Ovary (tissue), 9 donors: ENCODE measurements around the gene FABP3. TPM values are rescaled to one million over a fixed set of nuclear protein-coding genes. Genes with fewer than 3 reads are reported as not detected.

Experiments
- DNase-seq, 5 donors: peaks; one replicate each; pipeline ENCODE4 v3.0.0-alpha.2; 2019 to 2020
- H3K27ac ChIP-seq, 2 donors: fragments of 200-600 bp; one replicate each; pipeline versions ENCODE4 v1.5.1 to v1.8.0; 2019 to 2022
- H3K27me3 ChIP-seq: fragments of 200-600 bp; one replicate; pipeline ENCODE4 v1.8.0; 2022
- H3K36me3 ChIP-seq: fragments of 200-600 bp; sonication (generic); one replicate; pipeline ENCODE4 v1.5.1; 2019
- H3K4me1 ChIP-seq: one replicate; pipeline ENCODE4 v1.8.1; 2013; ENCODE audit warnings: mild to moderate bottlenecking, moderate library complexity; ENCODE audit not compliant: insufficient read depth
- H3K4me3 ChIP-seq: fragments of 200-600 bp; sonication (generic); one replicate; pipeline ENCODE4 v1.5.1; 2017
- H3K9me3 ChIP-seq, 2 donors: fragments of 200-600 bp in 1 of 2; sonication (generic) in 1 of 2; one replicate each; pipeline versions ENCODE4 v1.5.1 to v1.8.1; 2013 to 2019; ENCODE audit warnings: mild to moderate bottlenecking in 1 of 2, moderate library complexity in 1 of 2
- EP300 ChIP-seq: sonication (generic); formaldehyde crosslinking; IDR thresholded peaks from one replicate; pipeline ENCODE4 v1.6.1; 2017; ENCODE audit warnings: antibody characterized with exemption
- POLR2A ChIP-seq: fragments of 450-650 bp; IDR thresholded peaks from one replicate; pipeline ENCODE4 v1.6.1; 2017; ENCODE audit warnings: antibody characterized with exemption, mild to moderate bottlenecking, moderate library complexity
- WGBS, 3 donors: extraction: QIAGEN DNeasy Blood & Tissue Kit in 1 of 3; methylation state at CpG; one replicate each; pipeline versions ENCODE4 v1.1.5 to v1.1.7; 2013 to 2017; 5-methylcytosine and 5-hydroxymethylcytosine counted together
- intact Hi-C, 4 donors: fragments of 100-400 bp; cut with DNase I; formaldehyde crosslinking; loops; one replicate each; pipeline versions ENCODE4 v1.11.0 to v1.15.1; 2022 to 2023
- polyA plus RNA-seq, 2 donors: library from polyadenylated mRNA; stranded (reverse); fragments of 200-250 nt in 1 of 2; fragments of 350-450 nt in 1 of 2; fragmentation: Illumina TruSeq in 1 of 2; extraction: RNeasy Lipid Tissue Mini Kit (QIAGEN cat#74804) in 1 of 2; gene quantifications; one replicate each; pipeline ENCODE4 v1.2.3, GENCODE V29; 2013 to 2014
- total RNA-seq, 7 donors: library from RNA; depleted of rRNA in 2 of 7; stranded (reverse); fragments of >200 nt in 2 of 7; fragmentation: NEBNext Ultra II Directional in 3 of 7; extraction: Animal tissue kit (Norgen Biotek cat#: 25700) in 3 of 7; gene quantifications; one replicate each; pipeline versions ENCODE4 v1.1.0 to v1.2.4, GENCODE V29; 2016 to 2023
- TF ChIP-seq, protein P1 (sequence below), 3 donors: fragments of 450-650 bp in 2 of 3; fragments of 200-600 bp in 1 of 3; IDR thresholded peaks; one replicate each; pipeline versions ENCODE4 v1.5.1 to v1.8.0; 2016 to 2022; ENCODE audit warnings: antibody characterized with exemption in 3 of 3, mild to moderate bottlenecking in 1 of 3
- donor health status: DM: no; HTN: no; CAD: no; lungs with moderate emphysema.
- donor health status: DM: no; HTN: no; CAD: no.
- donor health status: Bipolar disorder and iron deficiency.
- donor health status: DM: yes; HTN: yes; CAD: no.
- donor health status: DM: no; HTN: no; CAD: no.
- donor health status: DM: yes; HTN: yes; CAD: no.

The FABP3 gene
- total and polyA plus RNA-seq, 9 donors, result 3.3 to 153 (median 24.2) TPM

DNA sequence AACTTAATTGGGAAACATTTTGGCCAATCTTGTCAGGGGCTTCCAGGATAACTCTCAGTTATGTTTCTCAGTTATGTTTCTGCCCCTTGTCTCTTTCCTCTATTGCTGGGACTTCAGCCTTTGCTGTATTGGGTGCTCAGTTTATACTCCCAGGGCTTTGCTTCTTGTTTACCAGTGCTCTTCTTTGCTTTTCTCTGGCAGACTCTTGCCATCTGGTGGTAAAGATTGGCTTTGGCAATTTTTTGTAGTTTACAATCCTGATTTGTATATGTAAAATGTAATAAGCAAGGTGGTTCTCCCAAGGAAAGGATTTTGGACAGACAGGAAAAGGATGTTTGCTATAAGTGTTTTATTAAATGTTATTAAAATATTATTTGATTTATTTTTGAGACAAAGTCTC, 37.9 kb downstream of the FABP3 start:
- no peaks in the 10 kb centered on the region for H3K36me3 ChIP-seq
- no peak overlapping the region for H3K27ac ChIP-seq
- no peak for TF ChIP-seq EP300
- TF ChIP-seq, protein P1, sequence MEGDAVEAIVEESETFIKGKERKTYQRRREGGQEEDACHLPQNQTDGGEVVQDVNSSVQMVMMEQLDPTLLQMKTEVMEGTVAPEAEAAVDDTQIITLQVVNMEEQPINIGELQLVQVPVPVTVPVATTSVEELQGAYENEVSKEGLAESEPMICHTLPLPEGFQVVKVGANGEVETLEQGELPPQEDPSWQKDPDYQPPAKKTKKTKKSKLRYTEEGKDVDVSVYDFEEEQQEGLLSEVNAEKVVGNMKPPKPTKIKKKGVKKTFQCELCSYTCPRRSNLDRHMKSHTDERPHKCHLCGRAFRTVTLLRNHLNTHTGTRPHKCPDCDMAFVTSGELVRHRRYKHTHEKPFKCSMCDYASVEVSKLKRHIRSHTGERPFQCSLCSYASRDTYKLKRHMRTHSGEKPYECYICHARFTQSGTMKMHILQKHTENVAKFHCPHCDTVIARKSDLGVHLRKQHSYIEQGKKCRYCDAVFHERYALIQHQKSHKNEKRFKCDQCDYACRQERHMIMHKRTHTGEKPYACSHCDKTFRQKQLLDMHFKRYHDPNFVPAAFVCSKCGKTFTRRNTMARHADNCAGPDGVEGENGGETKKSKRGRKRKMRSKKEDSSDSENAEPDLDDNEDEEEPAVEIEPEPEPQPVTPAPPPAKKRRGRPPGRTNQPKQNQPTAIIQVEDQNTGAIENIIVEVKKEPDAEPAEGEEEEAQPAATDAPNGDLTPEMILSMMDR (IDR thresholded peaks at IDR 0.05), result peak in 2 of 3 donors; percentile 28 to 34
- H3K27me3 ChIP-seq, result no peaks in the 10 kb centered on the region
- H3K4me3 ChIP-seq, result no peak overlapping the region
- H3K9me3 ChIP-seq, result no peaks in the 10 kb centered on the region
- intact Hi-C loops, result no loop called here
- H3K4me1 ChIP-seq, result no peaks in the 10 kb centered on the region
- no peak for DNase-seq

DNA sequence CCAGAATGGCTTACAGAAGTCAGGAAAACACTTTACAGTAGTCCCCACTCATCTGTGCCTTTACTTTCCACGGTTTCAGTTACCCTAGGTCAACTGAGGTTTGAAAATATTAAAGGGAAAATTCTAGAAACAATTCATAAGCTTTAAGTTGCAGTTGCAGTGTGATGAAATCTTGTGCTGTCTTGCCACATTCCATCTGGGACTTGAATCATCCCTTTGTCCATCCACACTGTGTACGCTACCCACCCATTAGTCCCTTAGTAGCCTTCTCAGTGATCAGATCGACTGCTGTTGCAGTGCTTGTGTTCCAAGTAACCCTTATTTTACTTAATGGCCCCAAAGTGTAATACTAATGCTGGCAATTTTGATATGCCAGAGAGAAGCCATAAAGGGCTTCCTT, 45.5 kb downstream of the FABP3 start:
- DNase-seq, result no peak
- H3K27ac ChIP-seq, result no peak overlapping the region
- TF ChIP-seq, protein P1 (IDR thresholded peaks at IDR 0.05), result no peak
- TF ChIP-seq EP300 (no peak), POLR2A (no peak)
- no peaks in the 10 kb centered on the region for H3K9me3 ChIP-seq
- intact Hi-C loops, result no loop called here
- no peak overlapping the region for H3K4me3 ChIP-seq
- no peaks in the 10 kb centered on the region for H3K27me3 ChIP-seq
- 76 to 83% (median 81%) methylated on average over 3 of the region's 3 CpGs for WGBS, 3 donors
- H3K4me1 ChIP-seq, result no peaks in the 10 kb centered on the region
- H3K36me3 ChIP-seq, result no peaks in the 10 kb centered on the region

DNA sequence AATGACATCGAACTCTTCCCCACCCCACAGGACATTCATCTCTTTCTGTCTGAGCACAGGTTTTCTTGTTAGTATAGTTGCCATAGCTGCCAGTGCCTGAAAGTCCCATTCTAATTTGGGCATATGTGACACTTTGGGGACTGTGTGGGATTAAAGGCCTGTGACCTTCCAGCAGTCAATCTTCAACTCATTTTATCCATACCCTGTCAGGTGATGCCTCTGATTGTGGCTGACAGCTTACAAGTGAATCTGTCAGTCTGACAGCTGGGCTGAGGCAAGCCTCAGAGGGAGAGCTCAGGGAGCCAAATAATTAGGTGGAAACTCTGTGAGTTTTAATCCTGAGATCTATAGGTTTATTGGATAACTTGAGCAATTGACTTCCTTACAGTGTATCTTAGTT, 46.4 kb downstream of the FABP3 start:
- no peaks in the 10 kb centered on the region for H3K9me3 ChIP-seq
- H3K4me1 ChIP-seq, result no peaks in the 10 kb centered on the region
- intact Hi-C loops, result no loop called here
- no peak overlapping the region for H3K4me3 ChIP-seq
- 92 to 100% (median 93%) methylated on average over 1 of the region's 1 CpG for WGBS, 3 donors
- H3K27me3 ChIP-seq, result no peaks in the 10 kb centered on the region
- no peaks in the 10 kb centered on the region for H3K36me3 ChIP-seq
- no peak overlapping the region for H3K27ac ChIP-seq
- TF ChIP-seq POLR2A (no peak), EP300 (no peak)
- TF ChIP-seq, protein P1 (IDR thresholded peaks at IDR 0.05), result no peak
- DNase-seq, result no peak

DNA sequence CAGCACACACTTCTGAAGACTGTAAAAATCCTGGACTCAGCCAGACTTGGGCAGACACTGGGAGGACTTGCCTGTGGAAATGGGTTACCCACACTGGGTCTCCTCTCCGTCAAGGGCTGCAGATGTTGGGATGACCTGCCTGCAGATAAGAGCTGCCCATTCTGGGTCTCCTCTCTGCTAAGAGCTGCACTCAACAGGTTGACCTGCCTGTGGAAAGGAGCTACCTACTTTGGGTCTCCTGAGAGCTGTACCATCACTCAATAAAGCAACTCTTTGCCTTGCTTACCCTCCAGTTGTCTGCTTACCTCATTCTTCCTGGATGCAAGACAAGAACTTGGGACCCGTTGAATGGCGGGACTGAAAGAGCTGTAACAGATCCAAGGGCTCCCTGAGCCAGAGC, 47.9 kb downstream of the FABP3 start:
- Histone ChIP-seq H3K4me3 (no peak overlapping the region), H3K4me1 (no peaks in the 10 kb centered on the region), H3K27me3 (no peaks in the 10 kb centered on the region), H3K27ac (no peak overlapping the region), H3K9me3 (no peaks in the 10 kb centered on the region), H3K36me3 (no peaks in the 10 kb centered on the region)
- WGBS, 3 donors, result 91 to 97% (median 94%) methylated on average over 3 of the region's 3 CpGs
- DNase-seq, result no peak
- intact Hi-C loops, result no loop called here
- TF ChIP-seq POLR2A, result no peak

DNA sequence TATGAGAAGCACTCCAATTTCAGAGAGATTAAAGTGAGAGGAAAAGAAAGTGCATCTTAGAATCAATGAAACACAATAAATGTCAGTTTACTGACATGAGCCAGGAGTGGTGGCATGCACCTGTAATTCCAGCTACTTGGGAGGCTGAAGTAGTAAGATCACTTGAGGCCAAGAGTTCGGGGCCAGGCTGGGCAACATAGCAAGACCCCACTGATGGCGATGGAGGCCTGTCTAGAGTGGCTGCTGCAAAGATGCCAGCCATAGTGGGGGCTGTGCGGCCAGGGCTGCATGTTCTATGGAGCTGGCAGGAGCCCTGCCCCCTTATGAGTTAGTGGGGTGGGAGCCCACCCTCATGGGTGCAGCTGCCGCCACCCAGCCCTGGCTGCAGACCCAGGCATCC, 48.8 kb downstream of the FABP3 start:
- Histone ChIP-seq H3K4me1 (no peaks in the 10 kb centered on the region), H3K27me3 (no peaks in the 10 kb centered on the region), H3K36me3 (no peaks in the 10 kb centered on the region), H3K9me3 (no peaks in the 10 kb centered on the region), H3K4me3 (no peak overlapping the region), H3K27ac (no peak overlapping the region)
- no peak for DNase-seq
- no peak for TF ChIP-seq EP300
- no peak for TF ChIP-seq POLR2A
- TF ChIP-seq, protein P1 (IDR thresholded peaks at IDR 0.05), result no peak
- 89 to 100% (median 93%) methylated on average over 3 to 4 of the region's 4 CpGs for WGBS, 3 donors
- intact Hi-C loops, result no loop called here
